Measurements from ENCODE around the gene IDH2. TPM values are rescaled to one million over a fixed set of nuclear protein-coding genes. Genes with fewer than 3 reads are reported as not detected.

Gene IDH2
- total RNA-seq, 1 experiment from 2014 or later = 48.1 TPM

- Histone ChIP-seq H3K9ac (ENCODE audit: low read length) (no peak overlapping the region), H3K9me3 (ENCODE audit: control insufficient read depth in 1 of 2, insufficient read depth in 1 of 2, low read depth in 1 of 2, low read length in 2 of 2) (peaks cover 4 to 8% of the 10 kb centered on the region in 2 experiments; a peak in 2 of 4 replicates), H3K4me2 (ENCODE audit: low read length) (no peak overlapping the region), H4K20me1 (ENCODE audit: insufficient read depth) (no peaks in the 10 kb centered on the region), H3K27me3 (ENCODE audit: insufficient read depth, low read length) (no peaks in the 10 kb centered on the region), H3K36me3 (ENCODE audit: control insufficient read depth in 1 of 2, insufficient read depth in 2 of 2, low read length in 2 of 2) (no peaks in the 10 kb centered on the region), H3K9me2 (ENCODE audit: insufficient read depth) (no peaks in the 10 kb centered on the region), H3K4me3 (replicated peaks in 1 of 2; ENCODE audit: low read depth in 1 of 2, low read length in 2 of 2) (no peak overlapping the region), H3K4me1 (ENCODE audit: control insufficient read depth in 1 of 2, insufficient read depth in 2 of 2, low read length in 2 of 2) (no peaks in the 10 kb centered on the region), H2AFZ (ENCODE audit: low read depth, low read length, poor library complexity, severe bottlenecking) (no peak overlapping the region), H3K27ac (ENCODE audit: low read depth, low read length) (no peak overlapping the region), H3K79me2 (ENCODE audit: insufficient read depth, low read length) (no peaks in the 10 kb centered on the region)
- ChIA-PET CTCF (no interaction called here), RAD21 (ENCODE audit: low non-redundant PET in 1 of 2, low total read pairs in 2 of 2, uncharacterized antibody in 2 of 2, unreplicated experiment in 2 of 2) (no interaction called here), POLR2A (no interaction called here)
- ATAC-seq (no peak), DNase-seq (ENCODE audit: low read depth, low spot score) (no peak)
- intact Hi-C loops (cut with micrococcal nuclease) = no loop called here
- no peak for TF ChIP-seq SRF (IDR thresholded peaks at IDR 0.05; ENCODE audit: low read depth)
- no TSS peak for BruUV-seq (replicated peaks)
These were observed 17.1 kb upstream of the IDH2 start for GRCh38 chr15:90119367-90119766.

- H3K9ac ChIP-seq (ENCODE audit: low read length) = no peak overlapping the region
- intact Hi-C loops (cut with micrococcal nuclease) = no loop called here
- no peaks in the 10 kb centered on the region for H3K36me3 ChIP-seq (ENCODE audit: control insufficient read depth in 1 of 2, insufficient read depth in 2 of 2, low read length in 2 of 2)
- no TSS peak for BruUV-seq (replicated peaks)
- no peak overlapping the region for H2AFZ ChIP-seq (ENCODE audit: low read depth, low read length, poor library complexity, severe bottlenecking)
- ChIA-PET CTCF (no interaction called here), RAD21 (ENCODE audit: low non-redundant PET in 1 of 2, low total read pairs in 2 of 2, uncharacterized antibody in 2 of 2, unreplicated experiment in 2 of 2) (no interaction called here), POLR2A (no interaction called here)
- H3K27ac ChIP-seq (ENCODE audit: low read depth, low read length) = no peak overlapping the region
- no peaks in the 10 kb centered on the region for H3K4me1 ChIP-seq (ENCODE audit: control insufficient read depth in 1 of 2, insufficient read depth in 2 of 2, low read length in 2 of 2)
- no peak for DNase-seq (ENCODE audit: low read depth, low spot score)
- no peak for TF ChIP-seq ZNF274 (IDR thresholded peaks at IDR 0.05; ENCODE audit: low read depth, low read length)
- TF ChIP-seq REST (IDR thresholded peaks at IDR 0.05; ENCODE audit: low read depth) = no peak
- no peak for TF ChIP-seq SP1 (IDR thresholded peaks at IDR 0.05; ENCODE audit: low read depth)
- TF ChIP-seq ATF3 (IDR thresholded peaks at IDR 0.05) = no peak
- no peak for TF ChIP-seq MAX (IDR thresholded peaks at IDR 0.05)
- no peak for TF ChIP-seq RAD21 (IDR thresholded peaks at IDR 0.05; ENCODE audit: low read depth)
- no peak for TF ChIP-seq EZH2 (IDR thresholded peaks at IDR 0.05)
- TF ChIP-seq ELF1 (IDR thresholded peaks at IDR 0.05; ENCODE audit: borderline replicate concordance, low read depth) = no peak
- TF ChIP-seq POLR2A (IDR thresholded peaks at IDR 0.05; ENCODE audit: borderline replicate concordance, extremely low read depth, insufficient read depth, insufficient read length) = no peak
- TF ChIP-seq JUND (IDR thresholded peaks at IDR 0.05) = no peak
- TF ChIP-seq FOSL1 (IDR thresholded peaks at IDR 0.05; ENCODE audit: low read depth) = no peak
- TF ChIP-seq EZH2phosphoT487 (IDR thresholded peaks at IDR 0.05; ENCODE audit: borderline replicate concordance) = no peak
- no peak for TF ChIP-seq SIN3A (IDR thresholded peaks at IDR 0.05; ENCODE audit: low read depth)
- peaks cover 4 to 10% of the 10 kb centered on the region in 2 experiments; a peak in 2 of 4 replicates for H3K9me3 ChIP-seq (ENCODE audit: control insufficient read depth in 1 of 2, insufficient read depth in 1 of 2, low read depth in 1 of 2, low read length in 2 of 2)
- H3K79me2 ChIP-seq (ENCODE audit: insufficient read depth, low read length) = no peaks in the 10 kb centered on the region
- no peaks in the 10 kb centered on the region for H3K9me2 ChIP-seq (ENCODE audit: insufficient read depth)
- no peaks in the 10 kb centered on the region for H3K27me3 ChIP-seq (ENCODE audit: insufficient read depth, low read length)
- H4K20me1 ChIP-seq (ENCODE audit: insufficient read depth) = no peaks in the 10 kb centered on the region
- H3K4me3 ChIP-seq (replicated peaks in 1 of 2; ENCODE audit: low read depth in 1 of 2, low read length in 2 of 2) = no peak overlapping the region
- ATAC-seq = no peak
- no peak overlapping the region for H3K4me2 ChIP-seq (ENCODE audit: low read length)
These were observed 13.5 kb upstream of the IDH2 start for GRCh38 chr15:90115783-90116182.
